T-helper 22 cell (primary cell): ENCODE results near the gene UBASH3B.
"Not testable (repeated sequence)": the region's sequence is repeated elsewhere in the genome, so short reads cannot be mapped to it uniquely, and the experiment has no call there.

Experiments used
- DNase-seq: peaks from one replicate; pipeline ENCODE4 v3.0.0-alpha.2; 2020; ENCODE audit warnings: low read depth

Gene UBASH3B

DNA sequence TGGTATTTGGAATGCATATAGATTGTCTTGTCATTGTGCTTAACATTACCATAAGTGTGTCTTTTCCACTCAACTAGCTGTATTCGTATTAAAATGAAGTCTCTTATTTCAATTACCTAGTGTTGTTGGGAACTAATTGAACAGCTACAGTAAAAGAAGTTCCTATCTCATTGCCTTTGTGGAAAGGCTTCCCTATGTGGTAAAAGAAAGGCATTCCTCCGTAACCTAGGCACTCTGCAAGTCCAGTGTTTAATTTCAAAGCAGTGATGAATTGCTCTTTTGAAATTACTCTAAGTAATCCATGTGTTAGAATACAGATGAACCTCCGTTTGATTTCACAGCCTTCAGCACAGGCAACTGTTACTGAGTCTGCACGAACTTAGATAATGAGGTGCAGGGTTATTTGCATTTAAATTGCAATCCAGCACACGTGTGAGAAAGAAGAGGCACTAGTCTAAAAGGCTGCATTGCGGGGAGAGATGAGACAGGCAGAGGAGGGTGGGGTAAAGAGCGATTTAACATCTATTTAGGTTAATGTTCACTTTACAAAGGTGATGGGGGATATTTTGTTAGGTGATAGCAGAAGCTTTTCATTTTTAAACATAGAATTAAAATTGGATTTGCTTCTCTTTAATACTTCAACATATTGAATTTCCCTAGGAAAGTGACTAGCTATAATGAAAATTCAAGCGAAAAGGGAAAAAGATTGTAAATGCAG, 157.8 kb downstream of the UBASH3B start:
- no peak for DNase-seq

DNA sequence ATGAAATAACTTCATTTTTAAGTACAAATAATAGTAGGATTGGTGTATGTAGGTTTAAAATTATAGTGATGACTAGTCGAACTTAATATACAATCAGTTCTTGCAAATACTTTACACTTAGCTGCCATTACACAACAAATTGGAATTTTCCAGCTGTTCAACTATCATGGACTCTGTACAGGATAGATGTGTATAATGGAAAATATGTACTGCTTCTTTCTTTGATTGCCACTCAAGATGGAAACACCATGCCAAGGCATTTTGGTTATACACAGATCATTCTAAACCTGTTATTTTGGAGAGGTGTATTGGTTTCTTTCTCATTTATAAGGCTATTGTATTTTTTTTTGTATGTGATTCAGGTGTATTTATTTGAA, 158.4 kb downstream of the UBASH3B start:
- DNase-seq = no peak

DNA sequence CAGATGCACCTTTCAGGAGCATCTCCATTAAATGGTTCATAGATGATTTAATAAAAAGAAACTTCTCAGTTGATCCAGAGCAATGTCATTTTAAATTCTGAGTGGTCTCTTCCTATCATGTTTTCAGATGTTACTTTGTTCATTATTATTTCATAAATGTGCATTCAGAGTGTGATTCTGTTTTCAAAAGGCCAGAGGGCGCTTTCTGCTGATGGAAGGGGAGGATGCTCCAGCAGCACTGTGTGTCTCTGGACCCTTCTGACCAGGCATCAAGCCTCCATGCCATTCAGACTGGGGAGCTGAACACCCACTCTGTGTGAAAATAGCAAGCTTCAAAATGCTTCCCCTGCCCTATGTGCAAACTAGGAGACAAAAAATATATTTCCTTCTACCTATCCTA, 158.9 kb downstream of the UBASH3B start:
- no peak for DNase-seq

DNA sequence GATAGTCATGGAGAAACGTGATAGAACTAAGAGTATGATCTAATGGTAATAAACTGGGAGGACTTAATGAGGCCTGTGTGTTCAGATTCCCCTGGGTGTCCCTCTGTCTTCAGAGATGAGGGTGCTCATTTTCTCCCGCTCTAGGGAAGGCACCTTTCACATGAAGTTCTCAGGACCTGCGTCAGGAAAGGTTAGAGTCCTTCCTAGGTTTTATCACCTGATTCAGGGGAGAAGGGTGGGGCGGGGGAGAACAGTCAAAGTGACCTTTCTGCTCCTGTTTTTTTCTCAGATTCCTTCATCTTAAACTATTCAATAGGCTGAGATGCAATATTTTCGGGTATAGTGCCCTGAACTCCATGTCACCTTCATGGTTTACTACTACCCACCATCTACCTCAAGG, 160.4 kb downstream of the UBASH3B start:
- DNase-seq = no peak

- no peak for DNase-seq
Observed at GRCh38 chr11:122816761-122817520, 161.4 kb downstream of the UBASH3B start.

GRCh38 chr11:122820158-122820557, 164.6 kb downstream of the UBASH3B start:
- no peak for DNase-seq

GRCh38 chr11:122821169-122821568, 165.6 kb downstream of the UBASH3B start:
- DNase-seq = no peak

- DNase-seq = no peak
Observed at GRCh38 chr11:122822241-122822640, 166.7 kb downstream of the UBASH3B start.

DNA sequence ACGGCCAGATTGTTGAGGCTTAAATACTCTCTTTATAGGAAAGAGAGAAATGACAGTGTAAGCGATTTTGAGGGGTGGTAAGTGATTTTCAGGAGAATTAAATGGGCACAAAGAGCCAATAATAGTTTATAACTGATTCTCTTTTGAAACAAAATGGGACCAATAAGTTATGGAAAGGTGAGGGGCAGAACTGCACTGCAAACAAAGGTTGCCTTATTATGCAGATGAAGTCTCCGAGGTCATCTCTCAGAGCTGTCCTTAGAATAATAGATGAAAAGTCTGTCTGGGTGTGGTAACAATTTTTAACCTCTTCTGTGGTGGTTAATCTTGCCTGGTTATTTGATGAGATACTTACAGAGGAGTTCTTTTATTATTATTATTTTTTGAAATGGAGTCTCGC, 168.0 kb downstream of the UBASH3B start:
- DNase-seq = no peak

- not testable (repeated sequence) for DNase-seq
Observed at GRCh38 chr11:122829371-122829770, 173.8 kb downstream of the UBASH3B start.

- not testable (repeated sequence) for DNase-seq
Observed at GRCh38 chr11:122832297-122832696, 176.8 kb downstream of the UBASH3B start.

GRCh38 chr11:122832721-122833470, 177.4 kb downstream of the UBASH3B start:
- DNase-seq = no peak

DNA sequence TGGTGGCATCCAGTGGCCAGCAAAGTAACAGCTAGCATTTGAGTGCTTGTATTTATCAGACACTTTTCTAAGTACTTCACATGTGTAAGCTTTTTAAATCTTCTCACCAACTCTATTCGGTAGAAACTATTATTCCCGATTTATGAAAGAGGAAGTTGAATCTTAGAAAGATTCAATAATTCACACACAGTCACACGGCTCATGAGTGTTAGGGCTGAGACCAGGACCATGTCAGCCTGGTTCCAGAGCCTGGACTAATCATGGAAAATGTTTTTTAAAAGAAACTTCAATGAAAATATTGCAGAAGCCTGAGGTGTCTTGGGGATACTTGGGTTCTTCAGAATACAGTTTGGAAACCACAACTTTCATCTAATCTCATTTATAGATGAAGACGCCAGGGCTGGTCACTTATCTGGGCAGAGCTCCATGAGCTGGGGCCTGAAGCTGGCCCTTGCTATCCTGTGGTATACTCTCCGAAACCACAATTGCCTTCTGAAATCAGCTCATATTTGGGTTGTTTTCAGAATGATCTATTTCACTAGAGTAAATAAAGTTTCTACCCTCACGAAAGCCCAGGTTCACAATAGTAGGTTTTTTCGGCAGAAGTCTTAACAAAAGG, 178.4 kb downstream of the UBASH3B start:
- DNase-seq = no peak

GRCh38 chr11:122836916-122837315, 181.4 kb downstream of the UBASH3B start:
- no peak for DNase-seq

DNA sequence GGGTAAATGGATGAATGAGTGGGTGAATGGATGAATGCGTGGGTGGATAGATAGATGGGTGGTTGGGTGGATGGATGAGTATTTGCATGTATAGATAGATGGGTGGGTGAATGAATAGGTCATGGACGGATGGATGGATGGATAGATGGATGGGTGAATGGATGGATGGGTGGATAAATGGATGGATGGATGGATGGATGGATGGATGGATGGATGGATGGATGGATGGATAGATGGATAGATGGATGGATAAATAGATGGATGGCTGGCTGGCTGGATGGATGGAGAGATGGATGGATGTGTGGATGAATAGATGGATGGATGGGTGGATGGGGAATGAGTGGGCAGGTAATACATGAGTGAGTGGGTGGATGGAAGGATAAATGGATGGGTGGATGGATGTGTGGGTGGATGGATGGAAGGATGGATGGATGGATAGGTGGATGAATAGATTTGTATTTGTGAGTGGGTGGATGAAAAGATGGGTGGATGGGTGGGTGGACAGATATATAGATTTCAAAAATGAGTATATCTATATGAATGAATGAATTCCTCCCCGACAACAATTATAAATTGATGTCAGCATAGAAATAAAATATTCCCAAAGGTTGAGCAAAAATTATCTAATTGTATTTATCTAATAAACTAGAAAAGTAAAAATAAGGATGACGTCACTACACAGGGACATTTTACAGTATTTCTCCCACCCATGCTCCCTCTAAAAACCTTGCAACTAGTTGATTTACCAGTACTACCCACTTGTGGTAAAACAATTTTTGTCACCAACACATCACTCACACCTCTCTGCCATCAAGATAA, 182.2 kb downstream of the UBASH3B start:
- no peak for DNase-seq

DNA sequence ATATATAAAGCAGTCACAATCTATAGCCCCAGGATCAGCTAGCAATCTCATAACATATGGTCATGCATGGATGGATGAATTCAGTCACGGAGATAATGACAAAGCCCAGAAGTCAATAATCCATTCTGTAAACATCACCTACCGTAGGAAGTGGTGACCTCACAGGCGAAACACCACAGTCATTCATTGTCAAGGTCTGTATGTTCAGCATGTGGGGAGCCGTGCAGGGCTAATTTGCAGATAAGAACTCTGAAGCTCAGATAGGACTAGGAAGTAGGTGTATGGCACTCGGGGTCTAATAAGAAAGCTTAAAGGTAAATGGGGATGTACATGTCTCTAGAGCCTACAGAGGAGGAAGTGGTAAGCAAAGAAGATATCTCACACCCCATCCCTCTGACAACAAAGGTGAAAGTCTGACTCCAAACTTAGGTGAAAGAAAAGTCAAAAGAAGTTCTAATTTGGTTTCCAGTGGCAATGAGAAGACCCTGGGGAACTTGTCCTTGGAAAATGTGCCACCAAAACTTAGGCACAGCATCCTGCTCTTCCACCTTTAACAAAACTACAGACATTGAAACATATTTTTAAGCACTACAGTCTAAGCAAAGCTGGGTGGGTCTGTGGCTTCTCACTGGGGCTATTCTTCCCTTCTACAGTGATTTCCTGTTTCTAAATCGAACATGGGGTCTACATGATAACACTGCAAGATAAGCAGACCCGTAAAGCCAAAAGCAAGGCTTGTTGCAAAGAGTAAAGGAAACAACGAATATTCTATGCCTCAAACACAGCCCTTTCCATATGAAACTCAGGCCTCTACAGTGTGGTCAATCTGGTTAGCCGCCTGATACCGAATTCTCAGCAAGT, 188.0 kb downstream of the UBASH3B start:
- DNase-seq = no peak

DNA sequence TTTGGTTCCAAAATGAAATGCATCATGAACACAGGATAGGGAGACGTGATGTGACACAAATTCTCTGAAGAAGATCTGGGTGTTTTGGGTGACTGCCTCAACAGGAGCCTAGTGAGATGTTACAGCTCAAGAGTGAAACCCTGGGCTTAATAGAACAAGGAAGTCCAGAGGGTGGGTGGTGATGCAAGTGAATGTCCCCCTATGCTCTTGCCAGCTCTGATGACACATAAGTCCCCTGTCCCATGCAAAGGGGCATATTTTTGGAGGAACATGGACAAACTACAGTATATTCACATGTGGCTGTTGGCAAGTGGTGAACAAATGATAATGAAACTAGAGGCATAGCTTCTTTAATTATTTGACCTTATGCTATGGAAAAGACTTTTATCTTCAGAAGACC, 191.9 kb downstream of the UBASH3B start:
- DNase-seq = no peak

- DNase-seq = no peak
Observed at GRCh38 chr11:122848186-122848585, 192.7 kb downstream of the UBASH3B start.

GRCh38 chr11:122850076-122850631, 194.6 kb downstream of the UBASH3B start:
- DNase-seq = no peak

GRCh38 chr11:122851366-122851966, 195.9 kb downstream of the UBASH3B start:
- no peak for DNase-seq
